Loucy (cell line): ENCODE data around the gene CIDEB.

ENCODE experiments used
- EZH2phosphoT487 ChIP-seq: fragments of 200-600 bp; IDR thresholded peaks from 2 replicates; pipeline ENCODE4 v1.6.1; 2018; ENCODE audit warnings: antibody characterized with exemption, mild to moderate bottlenecking, moderate library complexity, borderline replicate concordance
- TF ChIP-seq, protein P1 (sequence below): fragments of 200-600 bp; sonication (generic); conservative IDR thresholded peaks from 2 replicates; pipeline ENCODE4 v1.5.1; 2014; ENCODE audit warnings: mild to moderate bottlenecking, antibody characterized with exemption, low read length

DNA sequence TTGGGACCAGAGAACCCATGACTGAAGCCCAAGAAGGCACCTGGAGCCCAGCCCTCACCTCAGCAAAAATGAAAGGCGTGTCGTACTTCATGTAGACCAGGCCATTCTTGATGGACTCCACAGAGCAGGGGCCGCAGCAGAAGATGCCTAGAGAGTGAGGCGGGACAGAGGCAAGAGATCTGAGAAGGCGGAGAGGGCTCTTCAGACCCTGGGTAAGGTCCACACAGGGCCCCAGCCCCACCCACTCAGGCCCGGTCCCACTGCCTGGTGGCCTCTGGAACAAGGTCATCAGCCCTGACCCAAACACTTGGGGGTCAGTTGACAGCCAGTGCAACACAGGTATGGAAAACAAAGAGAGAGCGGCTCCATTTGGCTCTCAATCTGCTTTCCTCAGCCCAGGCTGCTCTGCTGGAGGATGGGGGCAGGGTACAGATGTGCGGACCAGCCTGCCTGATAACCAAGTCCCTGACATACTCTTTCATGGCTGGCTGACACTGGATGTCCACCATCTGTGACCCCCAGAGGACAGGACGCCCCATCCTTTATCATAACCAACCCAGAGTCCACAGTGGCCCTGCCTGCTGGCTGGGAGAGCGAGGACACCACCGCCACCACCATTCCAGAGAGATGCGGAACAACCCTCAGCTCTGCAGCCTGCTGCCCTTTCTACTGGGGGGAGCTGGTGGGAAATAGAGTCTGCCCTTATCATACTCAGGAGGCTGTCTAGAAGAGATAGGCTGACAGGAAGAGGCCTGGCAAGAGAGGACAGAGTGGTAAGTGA lies 51.7 kb downstream of the CIDEB start:
- TF ChIP-seq, protein P1, sequence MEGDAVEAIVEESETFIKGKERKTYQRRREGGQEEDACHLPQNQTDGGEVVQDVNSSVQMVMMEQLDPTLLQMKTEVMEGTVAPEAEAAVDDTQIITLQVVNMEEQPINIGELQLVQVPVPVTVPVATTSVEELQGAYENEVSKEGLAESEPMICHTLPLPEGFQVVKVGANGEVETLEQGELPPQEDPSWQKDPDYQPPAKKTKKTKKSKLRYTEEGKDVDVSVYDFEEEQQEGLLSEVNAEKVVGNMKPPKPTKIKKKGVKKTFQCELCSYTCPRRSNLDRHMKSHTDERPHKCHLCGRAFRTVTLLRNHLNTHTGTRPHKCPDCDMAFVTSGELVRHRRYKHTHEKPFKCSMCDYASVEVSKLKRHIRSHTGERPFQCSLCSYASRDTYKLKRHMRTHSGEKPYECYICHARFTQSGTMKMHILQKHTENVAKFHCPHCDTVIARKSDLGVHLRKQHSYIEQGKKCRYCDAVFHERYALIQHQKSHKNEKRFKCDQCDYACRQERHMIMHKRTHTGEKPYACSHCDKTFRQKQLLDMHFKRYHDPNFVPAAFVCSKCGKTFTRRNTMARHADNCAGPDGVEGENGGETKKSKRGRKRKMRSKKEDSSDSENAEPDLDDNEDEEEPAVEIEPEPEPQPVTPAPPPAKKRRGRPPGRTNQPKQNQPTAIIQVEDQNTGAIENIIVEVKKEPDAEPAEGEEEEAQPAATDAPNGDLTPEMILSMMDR = no peak
- TF ChIP-seq EZH2phosphoT487 = no peak
